CD4-positive, CD25-positive, alpha-beta regulatory T cell (primary cell): ENCODE results near the gene F2R. TPM values are rescaled to one million over a fixed set of nuclear protein-coding genes. Genes with fewer than 3 reads are reported as not detected.
A peak's percentile ranks its signal among the peaks of the same experiment; 100 is the strongest.

Experiments used
- ATAC-seq, 2 donors: fragments of 150-1000 bp; cut with Tn5 transposase; one replicate each; pipeline ENCODE4 v1.10.0; 2021; ENCODE audit warnings: low read depth in 2 of 2, moderate number of reproducible peaks in 2 of 2, moderate library complexity in 1 of 2
- DNase-seq, 3 donors: peaks; one replicate each; pipeline versions ENCODE4 v3.0.0 to v3.0.0-alpha.2; 2012 to 2022; ENCODE audit warnings: mixed read lengths in 1 of 3
- H3K27ac ChIP-seq: one replicate; pipeline ENCODE4 v1.7.0; 2013; ENCODE audit warnings: mild to moderate bottlenecking, low read length; ENCODE audit not compliant: insufficient read depth, poor library complexity, severe bottlenecking
- H3K27me3 ChIP-seq: one replicate; pipeline ENCODE4 v1.7.0; 2013; ENCODE audit warnings: low read length; ENCODE audit not compliant: control insufficient read depth, insufficient read depth
- H3K36me3 ChIP-seq: one replicate; pipeline ENCODE4 v1.7.0; 2013; ENCODE audit warnings: mild to moderate bottlenecking, low read length, moderate library complexity; ENCODE audit not compliant: control insufficient read depth, insufficient read depth
- H3K4me1 ChIP-seq: 2 replicates; pipeline ENCODE4 v1.7.0; 2013; ENCODE audit warnings: mild to moderate bottlenecking, low read length; ENCODE audit not compliant: insufficient read depth, control insufficient read depth, poor library complexity, severe bottlenecking
- H3K4me3 ChIP-seq: one replicate; pipeline ENCODE4 v1.7.0; 2013; ENCODE audit warnings: low read depth, mild to moderate bottlenecking, low read length, moderate library complexity
- H3K9me3 ChIP-seq, 2 experiments: 1 replicate in 1 of 2; 2 replicates in 1 of 2; pipeline ENCODE4 v1.7.0; 2013; ENCODE audit warnings: low read length in 2 of 2, mild to moderate bottlenecking in 1 of 2, moderate library complexity in 1 of 2; ENCODE audit not compliant: control insufficient read depth in 2 of 2
- H3K27ac Mint-ChIP-seq, 3 donors: one replicate each; pipeline ENCODE4 v1.8.0; 2020 to 2022; ENCODE audit warnings: mild to moderate bottlenecking in 3 of 3, mixed read lengths in 3 of 3, moderate library complexity in 2 of 3
- H3K27me3 Mint-ChIP-seq: one replicate; pipeline ENCODE4 v1.8.0; 2022; ENCODE audit warnings: mild to moderate bottlenecking, mixed read lengths
- H3K36me3 Mint-ChIP-seq: one replicate; pipeline ENCODE4 v1.8.0; 2020; ENCODE audit warnings: mixed read lengths
- H3K4me1 Mint-ChIP-seq, 4 donors: one replicate each; pipeline ENCODE4 v1.8.0; 2020 to 2022; ENCODE audit warnings: mixed read lengths in 4 of 4, mild to moderate bottlenecking in 1 of 4
- H3K4me3 Mint-ChIP-seq, 4 donors: one replicate each; pipeline ENCODE4 v1.8.0; 2020 to 2022; ENCODE audit warnings: mild to moderate bottlenecking in 4 of 4, mixed read lengths in 4 of 4, moderate library complexity in 3 of 4
- H3K9me3 Mint-ChIP-seq, 7 donors: one replicate each; pipeline ENCODE4 v1.8.0; 2020 to 2022; ENCODE audit warnings: mixed read lengths in 7 of 7, mild to moderate bottlenecking in 3 of 7, moderate library complexity in 2 of 7
- polyA plus RNA-seq, 4 donors: library from polyadenylated mRNA; unstranded; fragments of 300-500 nt; fragmentation: Illumina TruSeq; gene quantifications; one replicate each; pipeline ENCODE4 v1.2.3, GENCODE V29; 2021
- total RNA-seq: library from RNA; stranded (reverse); gene quantifications from one replicate; pipeline ENCODE4 v1.2.3, GENCODE V29; 2022

Gene F2R
- total and polyA plus RNA-seq, 5 donors from 2014 or later, result 2.1 to 6.8 (median 2.8) TPM

DNA sequence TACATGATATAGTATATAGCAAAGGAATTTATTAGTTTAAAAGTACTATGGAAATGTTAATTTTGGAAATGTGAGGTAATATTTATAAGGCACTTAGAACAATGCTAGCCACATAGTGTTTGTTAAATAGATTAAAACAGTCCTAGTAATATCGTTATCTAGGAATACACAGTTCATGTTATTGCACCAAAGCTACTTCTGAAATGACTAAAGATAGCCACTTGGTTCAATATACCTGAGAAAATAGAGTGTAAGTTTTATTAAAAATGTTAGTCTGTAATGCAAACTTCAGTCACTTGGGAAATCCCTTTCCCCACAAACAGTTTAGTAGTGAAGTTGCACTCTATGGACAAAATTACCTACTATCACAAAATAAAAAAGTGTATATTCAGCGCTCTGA lies 15.4 kb upstream of the F2R start:
- peaks cover 0 to 3% (median 0%) of the 10 kb centered on the region in 4 donors for H3K4me1 Mint-ChIP-seq
- no peak for ATAC-seq

DNA sequence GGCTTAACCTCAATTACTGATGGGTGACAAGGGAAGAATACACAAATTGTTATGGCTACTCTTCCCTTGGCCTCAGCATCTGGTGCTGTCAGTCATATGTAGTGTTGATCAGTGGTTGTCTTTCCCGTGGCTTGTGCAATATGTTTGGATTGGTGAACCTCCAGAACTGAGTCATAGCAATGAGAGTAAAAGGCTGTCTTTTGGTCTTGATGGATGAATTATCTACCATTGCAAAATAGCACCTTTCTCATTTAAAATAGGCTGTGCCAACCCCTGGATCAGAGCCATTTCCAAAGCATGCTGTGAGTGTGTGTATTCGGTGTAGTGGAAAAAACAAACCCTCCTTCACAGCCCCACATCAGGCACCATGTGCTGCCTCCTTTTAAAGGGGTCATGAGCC lies 14.6 kb upstream of the F2R start:
- no peaks in the 10 kb centered on the region for H3K9me3 Mint-ChIP-seq
- H3K27me3 Mint-ChIP-seq, result no peaks in the 10 kb centered on the region
- no peak for DNase-seq
- no peak overlapping the region for H3K27ac Mint-ChIP-seq
- no peaks in the 10 kb centered on the region for H3K9me3 ChIP-seq
- no peak overlapping the region for H3K4me3 ChIP-seq
- ATAC-seq, result no peak
- peaks cover 88% of the 10 kb centered on the region for H3K36me3 ChIP-seq
- no peaks in the 10 kb centered on the region for H3K4me1 ChIP-seq
- no peak overlapping the region for H3K4me3 Mint-ChIP-seq
- H3K36me3 Mint-ChIP-seq, result peaks cover 41% of the 10 kb centered on the region
- H3K27ac ChIP-seq, result no peak overlapping the region
- peaks cover 0 to 3% (median 0%) of the 10 kb centered on the region in 4 donors for H3K4me1 Mint-ChIP-seq
- no peaks in the 10 kb centered on the region for H3K27me3 ChIP-seq

More for the DNA sequence above, 15.4 kb upstream of the F2R start:
- H3K4me3 Mint-ChIP-seq, result no peak overlapping the region
- H3K27me3 Mint-ChIP-seq, result no peaks in the 10 kb centered on the region
- peaks cover 94% of the 10 kb centered on the region for H3K36me3 ChIP-seq
- H3K4me1 ChIP-seq, result no peaks in the 10 kb centered on the region
- H3K36me3 Mint-ChIP-seq, result peaks cover 44% of the 10 kb centered on the region
- no peaks in the 10 kb centered on the region for H3K9me3 ChIP-seq
- H3K4me3 ChIP-seq, result no peak overlapping the region
- no peak overlapping the region for H3K27ac Mint-ChIP-seq
- H3K27ac ChIP-seq, result no peak overlapping the region
- H3K27me3 ChIP-seq, result no peaks in the 10 kb centered on the region
- DNase-seq, result no peak
- peaks cover 0 to 1% (median 0%) of the 10 kb centered on the region in 7 donors for H3K9me3 Mint-ChIP-seq

DNA sequence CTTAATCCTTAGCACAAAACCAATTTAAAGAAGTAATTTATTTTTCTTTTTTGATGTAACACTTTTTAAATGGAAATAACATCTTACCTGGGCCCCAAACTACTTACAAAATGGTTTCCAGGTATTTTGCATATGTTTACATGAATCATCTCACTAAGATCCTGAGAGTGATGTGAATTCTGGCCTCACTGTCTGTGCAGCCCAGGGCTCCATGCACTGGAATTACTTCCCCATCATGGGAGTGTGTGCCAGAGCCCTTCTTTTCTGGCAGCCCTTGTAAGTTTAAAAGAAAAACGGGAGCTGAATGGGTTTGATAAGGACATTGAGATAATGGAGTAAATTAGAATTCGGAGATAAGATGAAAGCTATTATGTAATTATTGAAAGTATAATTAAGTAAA lies 12.2 kb upstream of the F2R start:
- no peaks in the 10 kb centered on the region for H3K9me3 Mint-ChIP-seq
- peaks cover 0 to 3% (median 1%) of the 10 kb centered on the region in 4 donors for H3K4me1 Mint-ChIP-seq
- H3K36me3 Mint-ChIP-seq, result peaks cover 44% of the 10 kb centered on the region
- Histone ChIP-seq H3K4me3 (no peak overlapping the region), H3K27me3 (no peaks in the 10 kb centered on the region), H3K9me3 (no peaks in the 10 kb centered on the region), H3K36me3 (peaks cover 78% of the 10 kb centered on the region), H3K4me1 (no peaks in the 10 kb centered on the region), H3K27ac (no peak overlapping the region)
- H3K4me3 Mint-ChIP-seq, result no peak overlapping the region
- DNase-seq (no peak), ATAC-seq (no peak)
- no peaks in the 10 kb centered on the region for H3K27me3 Mint-ChIP-seq
- no peak overlapping the region for H3K27ac Mint-ChIP-seq

DNA sequence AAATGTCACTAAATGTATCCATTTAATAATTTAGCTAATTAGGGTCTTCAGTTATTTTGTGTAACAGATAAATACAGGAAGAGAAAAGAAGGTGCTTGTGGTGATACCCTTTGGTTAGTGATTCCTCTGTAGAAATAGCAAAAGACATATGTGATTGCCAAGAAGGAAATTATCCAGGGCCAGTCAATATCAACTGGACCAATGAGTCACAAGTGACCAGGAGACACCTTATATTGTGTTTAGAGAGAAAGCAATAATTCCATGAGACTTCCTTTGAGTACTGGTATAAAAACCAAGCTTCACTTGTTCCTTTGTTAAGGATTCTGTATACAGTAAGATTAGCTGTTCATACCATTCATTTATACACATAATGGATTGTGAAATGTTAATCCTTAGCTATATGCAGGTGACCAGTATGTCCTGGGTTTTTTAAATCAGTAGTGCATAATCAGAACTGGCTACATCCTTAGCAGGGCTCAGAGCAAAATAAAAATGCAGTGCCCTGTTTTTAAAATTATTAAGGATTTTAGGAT lies 11.7 kb upstream of the F2R start:
- no peak overlapping the region for H3K27ac ChIP-seq
- H3K27me3 ChIP-seq, result no peaks in the 10 kb centered on the region
- Mint-ChIP-seq H3K4me3 (no peak overlapping the region), H3K27me3 (no peaks in the 10 kb centered on the region), H3K36me3 (peaks cover 40% of the 10 kb centered on the region), H3K9me3 (no peaks in the 10 kb centered on the region), H3K27ac (no peak overlapping the region), H3K4me1 (peaks cover 0 to 7% (median under 1%) of the 10 kb centered on the region in 4 donors)
- peaks cover 73% of the 10 kb centered on the region for H3K36me3 ChIP-seq
- no peaks in the 10 kb centered on the region for H3K9me3 ChIP-seq
- H3K4me1 ChIP-seq, result no peaks in the 10 kb centered on the region
- H3K4me3 ChIP-seq, result no peak overlapping the region
- DNase-seq, result no peak
- ATAC-seq, result no peak

DNA sequence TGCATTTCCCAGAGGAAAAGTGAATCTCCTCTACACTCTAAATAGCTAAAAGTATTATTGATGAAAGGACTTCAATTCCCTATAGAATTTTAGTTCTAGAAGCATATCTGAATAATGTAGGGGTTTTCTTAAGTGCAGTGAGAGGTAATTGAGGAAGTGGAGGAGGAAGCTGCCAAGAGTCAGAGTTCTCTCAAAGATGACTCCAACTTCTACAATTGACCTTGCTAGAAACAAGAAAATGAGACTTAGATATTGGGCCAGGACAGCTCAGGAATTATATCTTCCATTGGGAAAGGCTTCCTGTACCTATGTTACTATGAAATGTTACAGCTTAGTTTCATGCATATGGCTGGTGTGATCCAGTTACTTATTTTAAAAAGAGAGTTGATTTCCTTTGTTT lies 10.4 kb upstream of the F2R start:
- no peak overlapping the region for H3K27ac Mint-ChIP-seq
- Histone ChIP-seq H3K27ac (no peak overlapping the region), H3K9me3 (no peaks in the 10 kb centered on the region), H3K4me3 (no peak overlapping the region), H3K36me3 (peaks cover 62% of the 10 kb centered on the region), H3K4me1 (no peaks in the 10 kb centered on the region), H3K27me3 (no peaks in the 10 kb centered on the region)
- H3K4me1 Mint-ChIP-seq, result peaks cover 0 to 18% (median 4%) of the 10 kb centered on the region in 4 donors
- no peaks in the 10 kb centered on the region for H3K9me3 Mint-ChIP-seq
- DNase-seq (no peak), ATAC-seq (no peak)
- H3K4me3 Mint-ChIP-seq, result no peak overlapping the region
- no peaks in the 10 kb centered on the region for H3K27me3 Mint-ChIP-seq
- H3K36me3 Mint-ChIP-seq, result peaks cover 39% of the 10 kb centered on the region

DNA sequence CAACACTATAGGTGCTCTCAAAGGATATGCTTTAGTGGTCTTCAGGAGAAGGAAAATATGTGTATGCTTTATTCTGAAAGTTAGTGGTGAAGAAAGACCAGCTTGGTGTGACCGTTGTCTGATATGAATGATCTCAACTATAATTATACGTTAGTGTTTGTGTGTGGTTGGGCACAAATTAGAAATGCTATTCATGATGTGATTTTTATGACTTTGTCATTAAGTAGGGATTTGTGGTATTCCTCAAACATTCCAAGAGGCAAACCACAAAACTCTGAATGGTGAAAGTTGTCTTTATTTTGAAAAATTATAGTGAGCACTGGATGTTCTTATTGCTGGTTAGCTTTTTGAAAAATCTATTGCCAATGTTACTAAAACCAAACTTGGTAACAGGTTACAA lies 6.2 kb upstream of the F2R start:
- DNase-seq (no peak), ATAC-seq (no peak)
- Histone ChIP-seq H3K9me3 (no peaks in the 10 kb centered on the region), H3K36me3 (peaks cover 23% of the 10 kb centered on the region), H3K27me3 (peaks cover 2% of the 10 kb centered on the region), H3K4me3 (no peak overlapping the region), H3K27ac (no peak overlapping the region), H3K4me1 (peaks cover 5% of the 10 kb centered on the region)
- peaks cover 11% of the 10 kb centered on the region for H3K36me3 Mint-ChIP-seq
- H3K27ac Mint-ChIP-seq, result no peak overlapping the region
- H3K4me1 Mint-ChIP-seq, result peaks cover 10 to 40% (median 19%) of the 10 kb centered on the region in 4 donors
- no peaks in the 10 kb centered on the region for H3K9me3 Mint-ChIP-seq
- peaks cover 19% of the 10 kb centered on the region for H3K27me3 Mint-ChIP-seq
- H3K4me3 Mint-ChIP-seq, result no peak overlapping the region

DNA sequence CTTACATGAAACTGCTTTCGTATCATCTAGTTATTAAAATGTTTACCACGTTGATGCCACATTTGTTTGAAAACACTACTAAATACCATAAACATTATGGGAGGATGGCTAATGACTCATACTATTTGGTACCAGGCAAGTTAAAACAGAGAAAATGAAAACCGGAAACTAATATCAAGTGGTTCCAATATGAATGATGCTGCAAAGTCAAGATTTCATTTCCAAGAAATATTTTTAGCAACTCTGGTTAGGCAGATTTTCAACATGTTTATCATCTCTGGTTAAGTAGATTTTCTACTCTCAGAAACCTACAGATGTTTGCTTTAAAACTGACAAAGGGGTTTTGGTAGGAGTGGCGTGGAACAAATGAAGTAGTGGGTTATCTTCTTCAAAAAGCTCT lies 4.9 kb upstream of the F2R start:
- Mint-ChIP-seq H3K4me3 (peak overlapping the region in 1 of 4 donors; percentile 23), H3K27ac (no peak overlapping the region)

More for the DNA sequence above, 4.9 kb upstream of the F2R start:
- peaks cover 10 to 45% (median 25%) of the 10 kb centered on the region in 4 donors for H3K4me1 Mint-ChIP-seq
- peaks cover 11% of the 10 kb centered on the region for H3K36me3 Mint-ChIP-seq
- H3K27me3 Mint-ChIP-seq, result peaks cover 30% of the 10 kb centered on the region
- Histone ChIP-seq H3K4me1 (peaks cover 15% of the 10 kb centered on the region), H3K36me3 (peaks cover 13% of the 10 kb centered on the region), H3K4me3 (no peak overlapping the region), H3K27me3 (peaks cover 2% of the 10 kb centered on the region), H3K27ac (no peak overlapping the region), H3K9me3 (no peaks in the 10 kb centered on the region)
- ATAC-seq, result no peak
- peak in 1 of 3 donors; percentile 60 for DNase-seq
- no peaks in the 10 kb centered on the region for H3K9me3 Mint-ChIP-seq
